ENCODE data around the gene TFEB.

TFEB gene

DNA sequence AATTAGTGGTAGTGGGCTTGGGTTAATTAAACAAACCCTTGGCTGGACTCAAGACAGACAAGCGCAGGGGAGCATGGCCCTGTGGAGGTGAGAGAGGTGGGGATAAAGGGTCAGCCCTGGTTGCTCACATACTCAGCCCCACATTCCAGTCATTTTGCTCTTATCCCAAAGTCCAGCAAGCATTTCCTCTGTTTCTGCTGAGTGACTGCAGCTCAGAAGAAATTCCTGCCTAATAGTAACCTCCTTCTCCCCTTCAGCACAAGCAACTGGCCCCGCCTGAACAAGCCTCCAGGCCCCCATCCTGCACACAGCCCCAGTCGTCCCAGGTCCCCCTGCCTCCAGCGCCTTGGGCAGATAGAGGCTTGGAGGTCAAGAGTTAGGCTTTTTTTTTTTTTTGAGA is 3.6 kb upstream of the TFEB start:
- no peak for DNase-seq (ENCODE audit: low read depth, low spot score)

DNA sequence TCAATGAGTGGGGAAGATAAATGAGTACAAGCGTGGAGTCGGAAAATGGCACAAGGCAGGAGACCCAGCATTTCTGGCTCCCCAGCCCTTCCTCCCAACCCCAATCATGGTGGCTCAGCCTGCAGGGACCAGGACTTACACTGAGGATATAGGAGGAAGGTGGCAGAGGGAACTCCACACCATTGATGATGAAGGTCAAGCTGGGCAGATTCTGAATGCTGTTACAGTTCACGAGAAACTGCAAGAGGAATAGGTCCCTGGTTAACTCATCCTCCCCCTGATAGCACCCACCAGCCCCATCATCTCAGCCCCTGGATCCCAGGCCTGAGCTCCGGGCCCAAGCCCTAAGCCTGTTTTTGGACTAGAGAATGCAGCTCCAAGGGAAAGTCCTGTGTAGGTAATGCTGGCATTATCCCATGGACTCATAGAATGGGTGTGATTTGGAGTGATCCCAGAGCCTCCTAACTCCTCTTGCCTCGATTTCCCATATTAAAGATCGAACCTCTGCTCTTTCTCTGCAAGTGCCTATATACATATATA is 2.3 kb upstream of the TFEB start:
- DNase-seq (ENCODE audit: low read depth, low spot score): no peak

DNA sequence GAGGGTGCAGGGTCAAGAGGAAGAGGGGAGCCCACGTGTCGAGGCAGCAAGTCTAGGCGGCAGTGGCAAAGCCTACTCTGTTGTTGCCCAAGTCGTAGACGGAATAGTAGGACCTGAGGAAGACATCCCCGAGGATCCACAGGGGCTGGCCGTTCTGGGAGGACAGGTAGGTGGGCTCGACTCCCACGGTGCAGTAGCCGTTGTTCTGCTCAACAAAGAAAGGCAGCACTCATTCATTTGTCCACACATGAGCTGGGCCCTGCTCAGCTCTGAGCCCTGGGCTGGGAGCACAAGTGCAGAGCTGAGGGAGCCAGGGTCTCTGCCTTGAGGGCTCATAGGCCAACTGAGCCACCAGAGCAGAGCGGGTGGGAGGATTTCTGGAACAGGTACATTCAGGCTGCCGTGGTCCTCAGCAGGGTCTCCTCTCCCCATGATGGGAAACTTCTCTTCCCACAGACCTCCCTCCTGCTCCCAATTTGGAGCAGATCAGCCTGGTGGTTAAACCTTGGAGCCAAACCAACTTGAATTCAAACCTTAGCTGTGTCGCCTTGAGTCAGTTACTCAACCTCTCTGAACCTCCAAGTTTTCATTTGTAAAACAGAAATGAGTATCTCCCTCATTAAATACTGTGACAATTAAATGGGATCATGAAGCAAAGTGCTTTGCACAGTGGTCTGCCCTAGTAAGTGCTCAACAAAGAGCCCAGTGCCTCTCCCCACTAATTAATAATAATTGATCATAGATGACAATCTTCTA is 1.6 kb upstream of the TFEB start:
- no peak for DNase-seq (ENCODE audit: low read depth, low spot score)

DNA sequence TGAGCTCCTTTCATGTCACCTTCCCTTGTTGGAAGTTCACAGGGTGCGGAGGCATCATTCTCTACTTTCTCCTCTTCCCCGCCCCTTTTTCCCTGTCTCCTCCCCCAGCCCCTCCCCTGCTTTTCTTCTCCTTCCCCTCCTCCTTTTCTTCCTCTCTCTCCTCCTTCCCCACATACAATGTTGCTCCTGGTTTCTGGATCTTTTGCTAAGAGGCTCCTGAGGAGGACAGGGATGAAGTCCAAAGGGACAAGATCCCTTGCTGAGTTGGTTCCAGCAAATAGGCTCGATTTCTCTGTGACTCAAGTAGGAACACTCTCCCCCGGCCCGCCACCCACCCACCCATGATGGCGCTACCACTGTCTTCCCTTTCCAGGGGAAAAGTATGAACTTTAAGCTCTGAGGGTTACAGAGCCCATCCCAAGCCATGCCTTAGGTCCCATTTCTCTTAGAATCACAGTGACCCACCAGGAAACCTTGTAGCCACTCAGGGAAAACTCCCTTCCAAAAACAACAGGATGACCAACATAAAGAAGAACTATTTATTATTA is 852 bp upstream of the TFEB start:
- DNase-seq (ENCODE audit: low read depth, low spot score): no peak

DNA sequence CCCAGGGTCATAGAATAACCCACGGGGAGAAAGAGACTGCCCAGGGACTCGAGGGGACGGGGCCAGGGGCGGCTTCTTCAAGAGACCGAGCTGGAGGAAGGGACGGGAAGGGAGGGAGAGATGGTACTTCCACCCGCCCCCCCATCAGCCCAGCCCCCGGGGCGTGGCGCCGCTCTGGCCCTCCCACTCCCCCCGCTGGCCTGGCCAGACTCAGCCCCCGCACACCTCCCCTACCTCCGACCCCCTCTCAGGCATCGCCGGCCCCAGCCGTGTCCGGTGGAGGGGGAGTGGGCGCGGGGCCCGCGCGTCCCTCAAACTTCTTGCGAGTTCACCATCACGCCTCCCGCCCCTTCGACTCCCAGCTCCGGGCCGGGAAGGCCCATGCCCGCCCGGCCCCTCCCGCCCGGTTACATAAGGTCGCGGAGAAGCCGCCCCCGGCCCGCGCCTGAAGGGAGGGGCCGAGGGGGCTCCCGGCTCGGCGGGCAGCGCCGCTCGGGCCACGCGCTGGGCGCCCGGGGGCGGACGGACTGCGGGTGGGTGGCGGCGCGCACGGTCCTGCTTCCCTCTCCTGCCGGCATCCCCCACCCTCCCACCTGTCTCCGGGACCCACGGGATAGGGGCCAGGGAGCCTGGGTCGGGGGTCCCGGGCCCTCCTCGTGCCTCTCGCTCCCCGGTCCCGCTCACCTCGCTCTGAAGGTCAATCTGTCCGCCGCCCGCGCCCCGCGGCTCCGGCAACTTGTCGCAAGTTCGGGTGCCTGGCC is 562 bp downstream of the TFEB start:
- DNase-seq (ENCODE audit: low read depth, low spot score): peak; percentile 57

DNA sequence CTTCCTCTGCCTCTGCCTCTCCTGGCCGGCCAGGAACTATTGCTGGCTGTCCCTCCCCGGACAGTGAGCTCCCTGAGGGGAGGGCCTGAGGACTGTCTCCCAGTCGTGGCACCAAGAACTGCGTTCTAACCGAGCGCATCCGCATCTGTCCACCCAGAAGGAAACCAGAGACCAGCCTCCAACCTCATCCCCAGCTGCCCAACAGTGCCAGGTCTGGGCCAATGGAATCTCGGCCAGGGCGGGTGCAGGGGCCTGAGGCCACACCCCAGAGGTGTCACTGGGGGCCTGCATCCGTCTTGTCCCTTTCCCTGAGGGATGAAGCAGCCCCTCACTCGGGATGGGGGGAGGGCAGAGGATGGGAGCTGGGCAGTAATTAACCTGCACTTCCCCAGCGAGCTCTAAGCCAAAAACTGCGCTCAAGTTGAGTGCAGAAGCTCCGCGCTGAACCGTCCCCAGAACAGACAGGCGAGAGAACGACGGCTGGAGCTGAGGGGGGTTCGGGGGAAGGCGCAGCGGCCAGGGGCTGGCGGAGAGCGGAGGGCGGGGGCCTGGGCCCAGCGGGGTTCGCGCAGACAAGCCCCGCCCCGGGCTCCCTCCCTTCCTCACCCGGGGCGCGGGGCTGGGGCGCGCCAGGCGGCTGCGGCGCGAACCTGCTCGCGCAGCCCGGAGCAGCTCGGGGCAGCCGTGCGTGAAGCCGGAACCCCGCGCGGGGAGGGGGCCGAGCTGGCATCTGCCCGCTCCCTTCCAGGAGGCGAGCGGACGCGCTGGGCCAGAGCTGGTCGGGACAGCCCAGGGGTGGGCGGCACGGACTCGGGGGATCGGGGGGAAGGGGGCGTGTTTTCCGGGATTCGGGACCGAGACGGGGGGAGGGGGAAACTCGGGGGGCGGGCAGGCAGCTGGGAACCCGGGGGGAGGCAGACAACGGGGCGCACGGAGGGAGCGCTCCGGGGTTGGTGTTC is 1.4 kb downstream of the TFEB start:
- DNase-seq (ENCODE audit: low read depth, low spot score): peak; percentile 32

DNA sequence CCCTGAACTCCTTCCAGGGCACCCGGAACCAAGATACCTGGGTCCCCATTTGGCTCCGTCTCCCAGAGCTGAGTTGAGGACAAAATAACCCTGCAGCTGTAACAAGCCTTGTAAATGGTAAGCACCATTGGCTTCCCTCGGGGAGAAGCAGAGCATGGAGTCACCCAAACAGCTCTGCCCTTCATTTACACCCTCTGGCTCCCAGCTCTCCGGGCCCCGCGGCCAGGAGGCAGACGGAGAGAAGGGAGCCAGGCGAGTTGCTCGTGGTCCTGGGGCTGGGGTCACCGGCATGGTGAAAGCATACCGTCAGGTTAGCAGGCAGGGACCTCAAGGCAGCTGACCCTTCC is 2.1 kb downstream of the TFEB start:
- no peak for DNase-seq (ENCODE audit: low read depth, low spot score)

DNA sequence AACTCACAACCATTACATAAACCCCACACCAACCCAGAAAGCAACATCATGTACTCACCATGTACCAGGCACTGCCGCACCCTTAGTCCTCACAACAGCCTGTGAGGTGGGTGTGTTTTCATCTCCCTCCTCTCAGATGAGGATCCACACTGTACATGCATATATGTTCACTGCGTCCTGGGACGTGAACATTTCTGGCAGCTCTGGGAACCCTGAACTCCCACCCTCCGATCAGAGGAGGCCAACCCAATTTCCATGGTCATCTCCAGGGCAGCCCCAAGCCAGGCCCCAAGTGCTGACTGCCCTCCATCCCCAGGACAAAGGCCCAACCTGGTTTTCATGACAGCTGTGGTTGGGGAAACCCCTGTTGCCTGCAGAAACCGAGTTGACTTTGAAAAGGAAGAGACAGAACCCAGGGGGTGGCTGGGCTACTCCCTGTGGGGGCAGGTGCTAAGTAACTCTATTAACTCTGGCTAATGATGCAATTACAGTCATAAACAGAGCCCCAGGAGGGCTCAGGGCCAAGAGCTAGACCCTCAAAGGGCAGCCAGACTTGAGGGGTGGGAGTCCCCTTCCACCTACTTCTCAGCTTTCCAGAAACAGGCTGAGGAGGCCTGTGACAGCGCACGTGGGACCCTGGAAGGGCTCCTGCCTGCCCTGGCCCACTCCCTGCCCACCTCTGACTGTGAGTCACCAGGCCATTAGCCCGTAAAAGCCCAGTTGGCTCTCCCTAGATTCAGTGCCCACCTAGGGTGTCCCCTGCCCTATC is 2.6 kb downstream of the TFEB start:
- DNase-seq (ENCODE audit: low read depth, low spot score): no peak

DNA sequence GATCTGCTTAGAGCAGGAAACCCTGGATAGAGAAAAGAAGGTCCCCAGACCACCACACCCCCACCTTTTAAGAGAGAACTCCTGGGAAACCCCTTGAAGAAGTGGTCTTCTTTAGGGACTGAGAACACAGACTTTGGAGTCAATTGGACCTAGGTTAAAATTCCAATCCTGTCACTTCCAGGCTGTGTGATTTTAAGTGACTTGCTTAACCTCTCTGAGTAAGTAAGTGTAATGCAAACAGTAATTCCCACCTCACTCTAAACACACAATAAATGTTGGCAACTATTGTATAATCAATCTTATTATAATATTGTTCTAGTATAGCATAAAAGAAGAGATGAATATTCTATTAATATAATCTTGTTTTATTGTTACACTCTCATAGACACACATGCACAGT is 3.3 kb downstream of the TFEB start:
- DNase-seq (ENCODE audit: low read depth, low spot score): no peak

DNA sequence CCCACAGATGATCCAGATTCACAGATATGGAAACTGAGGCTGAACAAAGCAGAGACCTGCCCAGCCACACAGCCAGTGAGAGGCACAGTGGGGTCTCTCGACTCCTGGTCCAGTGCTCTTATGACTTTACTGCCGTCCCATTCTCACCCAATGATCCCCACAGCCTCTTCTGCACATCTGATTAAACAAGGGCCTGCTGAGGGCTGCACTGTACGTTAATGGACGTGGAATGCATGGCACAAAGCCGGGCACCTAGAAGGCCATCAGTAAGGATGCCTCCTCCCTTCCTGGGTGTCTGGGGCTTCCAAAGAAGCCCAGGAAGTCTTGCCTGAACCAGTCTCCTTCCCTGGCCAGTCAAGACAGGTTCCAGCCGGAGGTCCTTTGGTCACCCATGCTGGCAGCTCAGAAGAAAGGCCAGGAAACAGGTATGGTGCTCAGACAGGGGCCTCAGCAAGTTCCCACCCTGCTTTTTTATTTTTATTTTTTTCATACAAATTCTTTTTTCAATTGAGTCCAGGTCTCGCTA is 3.8 kb downstream of the TFEB start:
- DNase-seq (ENCODE audit: low read depth, low spot score): no peak

DNA sequence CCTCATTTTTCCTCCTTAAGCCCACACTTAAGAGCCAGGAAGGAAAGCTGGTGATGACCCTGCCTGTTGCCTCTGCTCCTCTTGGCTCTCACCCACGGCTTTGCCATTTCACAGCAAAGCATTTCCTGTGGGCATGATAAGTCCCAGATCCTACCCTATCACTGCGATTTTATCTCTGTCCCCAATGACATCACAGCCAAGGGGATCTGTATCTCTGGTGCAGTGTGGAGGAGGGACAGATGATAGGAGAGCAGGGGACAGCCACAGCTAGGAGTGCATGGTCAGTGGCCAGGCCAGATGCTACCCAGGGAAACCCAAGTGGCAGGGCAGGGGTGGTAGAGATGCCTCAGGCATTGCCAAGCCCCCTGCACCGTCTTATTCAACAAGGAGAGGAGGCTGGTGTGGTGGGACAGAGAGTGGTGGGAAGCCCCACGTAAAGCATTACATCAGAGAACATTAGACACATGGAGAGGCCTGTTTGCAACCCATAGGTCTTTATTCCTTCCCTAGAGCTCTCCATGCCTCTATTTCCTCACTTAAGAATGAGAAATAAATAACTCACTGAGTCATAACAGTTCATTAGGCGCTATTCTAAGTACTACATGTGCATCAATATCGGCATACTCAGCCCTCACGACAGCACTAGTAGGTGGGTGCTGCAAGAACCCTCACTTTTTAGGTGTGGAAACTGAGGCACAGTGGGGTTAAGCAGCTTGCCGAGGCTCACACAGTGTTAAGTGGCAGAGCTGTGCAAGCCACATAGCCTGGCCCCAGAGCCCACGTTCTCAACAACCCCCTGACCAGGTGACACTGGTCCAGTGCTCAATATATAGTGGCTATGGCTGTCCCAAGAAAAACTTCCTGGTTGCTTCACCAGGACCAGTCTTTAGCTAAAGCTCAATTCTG is 4.6 kb downstream of the TFEB start:
- no peak for DNase-seq (ENCODE audit: low read depth, low spot score)

DNA sequence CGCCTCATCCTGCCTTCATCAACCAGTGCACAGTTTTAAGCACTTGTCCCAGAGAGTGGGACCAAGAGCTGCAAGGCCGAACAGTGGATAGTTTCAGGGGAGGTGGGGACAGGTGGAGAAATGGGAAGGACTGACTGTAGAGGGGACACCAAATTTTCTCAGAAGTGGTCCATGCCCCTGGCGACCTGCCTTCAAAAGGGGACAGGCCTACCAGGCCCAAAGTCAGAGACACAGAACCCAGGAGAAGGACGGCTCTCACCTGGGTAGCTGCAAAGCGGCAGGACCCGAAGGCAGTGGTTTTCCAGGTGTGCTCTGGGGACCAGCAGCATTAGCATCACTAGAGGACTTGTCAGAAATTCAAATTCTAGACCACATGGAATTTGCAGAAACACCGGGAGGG is 5.8 kb downstream of the TFEB start:
- DNase-seq (ENCODE audit: low read depth, low spot score): no peak

DNA sequence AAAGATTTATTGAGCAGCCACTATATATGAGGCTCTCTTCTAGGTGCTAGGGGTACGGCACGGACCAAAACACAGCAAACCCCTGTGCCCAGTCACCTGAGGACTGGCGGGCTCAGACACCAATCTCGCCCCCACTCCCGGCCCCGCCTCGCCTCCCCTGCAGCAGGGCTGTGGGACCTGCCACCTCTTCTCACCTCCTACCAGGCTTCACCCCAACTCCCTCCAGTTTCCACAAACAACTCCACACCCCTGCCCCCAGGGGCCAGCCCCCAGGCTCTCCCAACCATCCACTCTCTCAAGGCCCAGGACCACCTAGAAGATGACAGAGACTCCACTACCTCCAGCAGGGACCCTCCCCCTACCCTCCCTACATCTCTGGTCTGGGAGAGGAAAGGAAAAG is 6.5 kb downstream of the TFEB start:
- DNase-seq (ENCODE audit: low read depth, low spot score): no peak

DNA sequence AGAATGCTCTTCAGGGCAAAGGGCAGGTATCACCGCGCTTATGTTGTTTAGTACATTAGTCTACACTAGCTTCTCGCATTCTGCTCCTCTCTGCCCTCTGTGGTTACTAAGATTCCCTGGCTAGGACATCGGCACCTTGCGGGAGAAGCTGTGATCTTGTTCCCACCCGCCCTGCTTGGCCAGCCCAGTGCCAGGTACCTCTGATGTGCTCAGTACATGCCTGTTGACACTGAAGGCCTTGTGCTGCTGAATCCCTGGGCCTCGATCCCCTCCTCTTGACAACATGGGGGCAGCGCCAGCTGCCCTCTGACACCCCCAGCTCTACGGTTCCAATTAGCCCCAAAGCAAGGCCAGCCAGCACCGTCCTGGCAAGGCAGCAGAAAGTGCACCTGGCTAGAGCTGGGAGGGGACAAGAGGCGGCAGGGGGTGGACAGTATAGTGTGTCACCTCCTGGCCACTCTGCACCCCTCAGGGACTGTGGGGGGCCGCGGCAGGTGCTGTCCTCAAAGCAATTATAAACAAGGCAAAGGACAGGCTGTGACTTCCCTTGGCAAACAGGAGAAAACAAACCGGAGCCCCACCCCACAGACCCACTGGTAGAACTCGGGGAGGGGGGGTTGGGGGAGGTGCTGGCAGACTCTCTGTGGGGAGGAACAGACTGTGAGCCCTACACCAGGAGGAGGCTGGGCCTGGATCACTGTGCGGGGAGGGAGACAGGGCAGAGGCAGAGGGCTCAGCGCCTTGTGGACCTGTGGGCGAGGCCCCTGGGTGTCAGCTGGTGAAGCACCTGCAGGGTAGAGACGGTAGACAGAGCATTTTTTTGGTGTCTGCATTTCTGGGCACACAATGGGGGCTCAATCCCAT is 7.1 kb downstream of the TFEB start:
- no peak for DNase-seq (ENCODE audit: low read depth, low spot score)

DNA sequence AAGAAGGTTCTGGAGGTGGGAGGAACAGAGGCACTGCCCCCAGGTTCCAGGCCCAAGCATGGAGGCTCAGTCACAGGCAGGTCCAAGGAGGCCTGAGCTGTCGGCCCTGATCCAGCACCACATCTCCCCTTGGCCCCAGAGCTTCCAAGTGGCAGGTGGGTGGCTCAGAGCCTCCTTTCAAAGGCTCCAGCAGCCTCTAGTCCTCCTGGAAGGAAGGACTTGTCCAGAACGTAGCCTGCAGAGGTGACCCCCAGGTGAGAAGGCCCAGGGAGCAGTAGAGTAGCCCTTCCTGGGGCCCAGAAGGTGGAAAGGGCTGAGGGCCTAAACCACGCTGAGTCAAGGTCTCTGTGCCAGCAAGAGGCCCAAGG is 7.7 kb downstream of the TFEB start:
- no peak for DNase-seq (ENCODE audit: low read depth, low spot score)

DNA sequence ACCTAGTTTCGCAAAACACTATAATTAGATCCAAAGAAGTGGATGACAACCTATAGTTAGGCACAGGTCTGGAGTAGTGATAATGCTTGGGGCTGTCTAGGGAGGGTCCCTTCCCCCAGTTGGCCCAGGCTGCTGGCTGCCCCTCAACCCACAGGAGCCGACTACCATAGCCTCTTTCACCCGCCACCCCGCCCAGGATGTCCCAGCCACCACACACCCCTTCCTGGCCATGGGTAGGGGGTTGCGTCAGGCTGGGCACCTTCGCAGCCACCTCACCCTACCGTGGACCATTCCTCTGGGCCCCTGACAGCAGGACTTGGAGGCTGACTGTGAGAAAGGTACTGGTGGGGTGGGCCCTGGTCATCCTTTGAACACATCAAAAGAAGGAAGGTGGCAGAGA is 8.5 kb downstream of the TFEB start:
- no peak for DNase-seq (ENCODE audit: low read depth, low spot score)

DNA sequence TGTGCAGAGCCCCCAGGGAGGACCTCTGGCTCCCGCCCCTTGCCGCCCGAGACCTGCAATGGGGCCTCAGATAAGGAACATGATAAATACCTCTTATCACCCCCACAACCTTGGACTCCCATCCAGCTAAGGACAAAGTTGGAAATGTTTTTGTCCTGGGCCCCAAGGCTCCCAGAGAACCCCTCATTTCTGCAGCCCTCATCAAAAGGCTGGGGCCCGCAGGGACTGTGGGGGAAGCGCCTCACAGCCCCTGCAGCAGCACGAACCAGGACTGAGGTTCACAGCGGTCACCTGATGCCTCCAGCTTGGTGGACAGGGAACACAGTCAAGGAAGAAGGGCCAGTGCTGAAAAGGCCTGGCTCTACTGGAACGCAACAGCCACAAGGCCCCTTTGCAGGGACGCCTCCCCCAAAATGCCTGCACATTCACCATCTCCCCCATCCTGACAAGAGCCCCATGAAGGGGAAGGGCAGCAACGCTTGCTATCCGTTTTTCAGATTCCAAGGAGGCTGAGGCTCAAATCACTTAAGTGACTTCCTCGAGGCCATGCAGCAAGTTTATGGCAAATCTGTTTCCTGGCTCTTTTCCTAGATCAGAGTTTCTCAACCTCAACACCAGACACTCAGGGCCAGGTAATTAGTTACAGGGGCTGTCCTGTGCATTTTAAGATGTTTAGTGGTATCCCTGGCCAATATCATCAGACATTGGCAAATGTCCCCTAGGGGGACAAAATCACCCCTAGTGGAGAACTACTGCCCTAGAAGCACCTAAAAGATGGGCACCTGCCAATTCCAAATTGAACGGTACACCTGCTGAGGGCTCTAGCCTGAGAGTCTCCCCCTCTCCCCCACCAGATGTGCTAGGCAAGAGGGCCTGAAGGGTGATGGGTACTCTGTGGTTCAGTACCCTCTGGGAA is 10.6 kb downstream of the TFEB start:
- DNase-seq (ENCODE audit: low read depth, low spot score): no peak

DNA sequence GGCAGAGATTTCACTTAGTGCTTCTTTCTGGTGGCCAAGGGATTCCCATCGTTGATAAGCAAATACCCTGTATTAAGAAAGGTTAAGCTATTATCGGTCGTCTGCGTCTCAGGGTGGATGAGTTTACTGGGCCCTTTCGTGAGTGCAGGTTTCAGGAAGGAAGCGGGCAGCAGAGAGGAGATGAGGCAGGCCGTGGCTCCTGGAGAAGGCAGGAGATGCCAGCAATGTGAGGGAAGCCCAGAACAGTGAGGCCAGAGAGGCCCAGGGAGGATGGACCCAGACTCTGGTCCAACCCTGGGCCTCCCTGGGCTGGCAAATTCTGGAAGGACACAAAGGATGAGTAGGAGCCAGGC is 11.2 kb downstream of the TFEB start:
- no peak for DNase-seq (ENCODE audit: low read depth, low spot score)
